ENCODE measurements around the gene PDE3B. TPM values are rescaled to one million over a fixed set of nuclear protein-coding genes. Genes with fewer than 3 reads are reported as not detected.
A peak's percentile ranks its signal among the peaks of the same experiment; 100 is the strongest.
"Not testable (repeated sequence)": the region's sequence is repeated elsewhere in the genome, so short reads cannot be mapped to it uniquely, and the experiment has no call there.

PDE3B gene
- total RNA-seq, 6 experiments from 2014 or later, result 14.9 to 47.1 (median 28.8) TPM

DNA sequence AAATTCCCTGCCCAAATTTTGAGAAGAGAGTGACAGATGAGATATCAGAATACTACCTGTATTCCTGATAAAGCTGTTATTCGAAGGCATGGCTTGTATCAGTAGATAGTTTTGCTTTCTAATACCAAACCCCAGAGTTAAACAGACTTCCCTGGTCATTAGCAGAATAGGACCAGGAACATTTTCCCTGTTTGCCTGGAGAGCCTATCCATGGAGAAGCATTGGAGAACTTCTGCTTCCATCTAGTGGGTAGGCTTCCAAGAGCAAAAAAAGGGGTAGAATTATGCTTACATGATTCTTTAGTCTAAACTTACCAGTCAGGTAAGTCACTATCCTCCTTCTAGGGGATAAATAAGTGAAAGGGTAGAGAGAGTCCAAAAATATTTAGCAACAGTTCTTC lies 14.2 kb downstream of the PDE3B start:
- no peaks in the 10 kb centered on the region for H3K27me3 ChIP-seq
- peaks cover 0 to 3% (median 0%) of the 10 kb centered on the region in 4 donors for H3K36me3 ChIP-seq
- peaks cover 0 to 5% (median 0%) of the 10 kb centered on the region in 4 donors for H3K4me1 ChIP-seq
- TF ChIP-seq, protein P1, sequence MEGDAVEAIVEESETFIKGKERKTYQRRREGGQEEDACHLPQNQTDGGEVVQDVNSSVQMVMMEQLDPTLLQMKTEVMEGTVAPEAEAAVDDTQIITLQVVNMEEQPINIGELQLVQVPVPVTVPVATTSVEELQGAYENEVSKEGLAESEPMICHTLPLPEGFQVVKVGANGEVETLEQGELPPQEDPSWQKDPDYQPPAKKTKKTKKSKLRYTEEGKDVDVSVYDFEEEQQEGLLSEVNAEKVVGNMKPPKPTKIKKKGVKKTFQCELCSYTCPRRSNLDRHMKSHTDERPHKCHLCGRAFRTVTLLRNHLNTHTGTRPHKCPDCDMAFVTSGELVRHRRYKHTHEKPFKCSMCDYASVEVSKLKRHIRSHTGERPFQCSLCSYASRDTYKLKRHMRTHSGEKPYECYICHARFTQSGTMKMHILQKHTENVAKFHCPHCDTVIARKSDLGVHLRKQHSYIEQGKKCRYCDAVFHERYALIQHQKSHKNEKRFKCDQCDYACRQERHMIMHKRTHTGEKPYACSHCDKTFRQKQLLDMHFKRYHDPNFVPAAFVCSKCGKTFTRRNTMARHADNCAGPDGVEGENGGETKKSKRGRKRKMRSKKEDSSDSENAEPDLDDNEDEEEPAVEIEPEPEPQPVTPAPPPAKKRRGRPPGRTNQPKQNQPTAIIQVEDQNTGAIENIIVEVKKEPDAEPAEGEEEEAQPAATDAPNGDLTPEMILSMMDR (IDR thresholded peaks at IDR 0.05), result no peak
- no peak for TF ChIP-seq POLR2A (IDR thresholded peaks at IDR 0.05)
- no peak overlapping the region for H3K4me3 ChIP-seq
- DNase-seq (no peak), ATAC-seq (peak in 3 of 4 donors; percentile 35 to 59 (median 40))
- intact Hi-C loops (cut with DNase I), result no loop called here
- no peak overlapping the region for H3K27ac ChIP-seq
- 67% methylated on average over 1 of the region's 1 CpG for WGBS (ENCODE audit: insufficient coverage, low coverage, low lambda C conversion rate, missing lambda C conversion rate)
- no peaks in the 10 kb centered on the region for H3K9me3 ChIP-seq

DNA sequence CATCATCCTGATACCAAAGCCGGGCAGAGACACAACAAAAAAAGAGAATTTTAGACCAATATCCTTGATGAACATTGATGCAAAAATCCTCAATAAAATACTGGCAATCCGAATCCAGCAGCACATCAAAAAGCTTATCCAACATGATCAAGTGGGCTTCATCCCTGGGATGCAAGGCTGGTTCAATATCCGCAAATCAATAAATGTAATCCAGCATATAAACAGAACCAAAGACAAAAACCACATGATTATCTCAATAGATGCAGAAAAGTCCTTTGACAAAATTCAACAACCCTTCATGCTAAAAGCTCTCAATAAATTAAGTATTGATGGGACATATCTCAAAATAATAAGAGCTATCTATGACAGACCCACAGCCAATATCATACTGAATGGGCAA lies 21.3 kb downstream of the PDE3B start:
- H3K27me3 ChIP-seq; H3K4me3 ChIP-seq; H3K9me3 ChIP-seq; ATAC-seq; DNase-seq; intact Hi-C loops (cut with DNase I); H3K36me3 ChIP-seq; H3K27ac ChIP-seq: not testable (repeated sequence)
- 100% methylated on average over 3 of the region's 3 CpGs for WGBS (ENCODE audit: insufficient coverage, low coverage, low lambda C conversion rate, missing lambda C conversion rate)
- peaks cover 0 to 23% (median 4%) of the 10 kb centered on the region in 4 donors for H3K4me1 ChIP-seq

DNA sequence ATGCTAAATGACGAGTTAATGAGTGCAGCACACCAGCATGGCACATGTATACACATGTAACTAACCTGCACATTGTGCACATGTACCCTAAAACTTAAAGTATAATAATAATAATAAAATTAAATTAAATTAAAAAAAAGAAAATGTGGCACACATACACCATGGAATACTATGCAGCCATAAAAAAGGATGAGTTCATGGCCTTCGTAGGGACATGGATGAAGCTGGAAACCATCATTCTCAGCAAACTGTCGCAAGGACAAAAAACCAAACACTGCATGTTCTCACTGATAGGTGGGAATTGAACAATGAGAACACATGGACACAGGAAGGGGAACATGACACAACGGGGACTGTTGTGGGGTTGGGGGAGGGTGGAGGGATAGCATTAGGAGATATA lies 23.7 kb downstream of the PDE3B start:
- H3K9me3 ChIP-seq; DNase-seq; H3K27me3 ChIP-seq; intact Hi-C loops (cut with DNase I); H3K27ac ChIP-seq; H3K36me3 ChIP-seq; ATAC-seq; H3K4me3 ChIP-seq: not testable (repeated sequence)
- peaks cover 0 to 34% (median 4%) of the 10 kb centered on the region in 4 donors for H3K4me1 ChIP-seq
- 91% methylated on average over 4 of the region's 4 CpGs for WGBS (ENCODE audit: insufficient coverage, low coverage, low lambda C conversion rate, missing lambda C conversion rate)

DNA sequence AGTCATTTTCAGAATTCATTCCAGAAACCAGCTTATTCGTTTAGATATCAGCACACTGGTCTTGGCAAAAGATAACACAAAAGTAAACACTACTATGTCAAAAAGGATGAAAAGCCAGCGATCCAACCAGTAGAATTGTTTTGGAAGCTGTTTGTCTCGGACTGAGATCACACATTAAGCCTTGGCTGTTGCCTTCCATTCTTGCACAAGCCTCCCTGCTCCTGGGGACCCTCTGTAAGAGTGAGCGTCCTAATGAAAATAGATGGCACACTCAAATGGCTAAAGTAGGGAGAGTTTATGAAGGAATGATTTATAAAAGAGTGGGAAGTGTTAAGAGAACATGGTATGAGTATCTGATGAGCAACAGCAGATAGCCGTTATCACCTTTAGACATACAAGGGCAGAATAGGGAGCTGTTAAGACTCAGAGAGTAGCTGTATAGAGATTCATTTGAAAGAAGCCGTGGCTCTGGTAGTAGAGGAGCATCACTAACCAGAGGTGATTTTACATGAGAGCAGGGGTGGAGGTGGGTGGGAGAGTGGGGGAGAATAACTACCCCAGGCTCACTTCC lies 25.2 kb downstream of the PDE3B start:
- Histone ChIP-seq H3K27me3 (no peaks in the 10 kb centered on the region), H3K36me3 (no peaks in the 10 kb centered on the region), H3K27ac (peak overlapping the region in 1 of 3 donors; percentile 9), H3K9me3 (no peaks in the 10 kb centered on the region), H3K4me1 (peaks cover 0 to 34% (median 4%) of the 10 kb centered on the region in 4 donors), H3K4me3 (no peak overlapping the region)
- peak in 1 of 3 donors; percentile 19 for DNase-seq
- no peak for TF ChIP-seq POLR2A (IDR thresholded peaks at IDR 0.05)
- TF ChIP-seq, protein P1 (IDR thresholded peaks at IDR 0.05), result no peak
- 19% methylated on average over 6 of the region's 6 CpGs for WGBS (ENCODE audit: insufficient coverage, low coverage, low lambda C conversion rate, missing lambda C conversion rate)
- intact Hi-C loops (cut with DNase I), result no loop called here
- ATAC-seq, result peak; percentile 68 to 91 (median 90)

DNA sequence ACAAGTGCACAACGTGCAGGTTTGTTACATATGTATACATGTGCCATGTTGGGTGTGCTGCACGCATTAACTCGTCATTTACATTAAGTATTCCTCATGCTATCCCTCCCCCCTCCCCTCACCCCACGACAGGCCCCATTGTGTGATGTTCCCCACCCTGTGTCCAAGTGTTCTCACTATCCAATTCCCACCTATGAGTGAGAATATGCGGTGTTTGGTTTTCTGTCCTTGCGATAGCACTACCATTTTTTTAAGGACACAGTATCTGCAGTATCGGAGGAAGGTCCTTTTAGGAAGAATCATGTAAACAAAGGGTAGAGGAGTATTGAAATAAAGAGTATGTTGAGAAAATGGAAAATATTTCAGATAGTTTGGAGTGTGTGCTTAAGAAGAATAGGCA lies 25.9 kb downstream of the PDE3B start:
- no peak for DNase-seq
- Histone ChIP-seq H3K36me3 (no peaks in the 10 kb centered on the region), H3K27me3 (no peaks in the 10 kb centered on the region), H3K4me1 (peaks cover 0 to 34% (median 4%) of the 10 kb centered on the region in 4 donors), H3K27ac (no peak overlapping the region), H3K9me3 (no peaks in the 10 kb centered on the region), H3K4me3 (no peak overlapping the region)
- ATAC-seq, result no peak
- no peak for TF ChIP-seq POLR2A (IDR thresholded peaks at IDR 0.05)
- TF ChIP-seq, protein P1 (IDR thresholded peaks at IDR 0.05), result no peak
- intact Hi-C loops (cut with DNase I), result no loop called here
- WGBS (ENCODE audit: insufficient coverage, low coverage, low lambda C conversion rate, missing lambda C conversion rate), result 86% methylated on average over 7 of the region's 7 CpGs
